Nephron progenitor cell (in vitro differentiated cells): ENCODE results near the gene RNF7.
"Not testable (repeated sequence)": the region's sequence is repeated elsewhere in the genome, so short reads cannot be mapped to it uniquely, and the experiment has no call there.

Source experiments
- DNase-seq: peaks from one replicate; pipeline ENCODE4 v3.0.0; 2021
- H3K27ac Mint-ChIP-seq: 2 replicates; pipeline ENCODE4 v1.8.0; 2021; ENCODE audit warnings: mild to moderate bottlenecking, moderate library complexity, mixed read lengths
- H3K27me3 Mint-ChIP-seq: 2 replicates; pipeline ENCODE4 v1.8.0; 2021; ENCODE audit warnings: mild to moderate bottlenecking, low read depth, mixed read lengths; ENCODE audit not compliant: poor library complexity
- H3K36me3 Mint-ChIP-seq: 2 replicates; pipeline ENCODE4 v1.8.0; 2021; ENCODE audit warnings: low read depth, mixed read lengths
- H3K4me1 Mint-ChIP-seq: 2 replicates; pipeline ENCODE4 v1.8.0; 2021; ENCODE audit warnings: mixed read lengths
- H3K4me3 Mint-ChIP-seq: 2 replicates; pipeline ENCODE4 v1.8.0; 2021; ENCODE audit warnings: mild to moderate bottlenecking, moderate library complexity, mixed read lengths
- H3K9me3 Mint-ChIP-seq: 2 replicates; pipeline ENCODE4 v1.8.0; 2021; ENCODE audit warnings: mild to moderate bottlenecking, moderate library complexity, mixed read lengths
- TF ChIP-seq, protein P1 (sequence below): fragments of 200-600 bp; sonication (generic); IDR thresholded peaks from 2 replicates; pipeline ENCODE4 v1.5.0; 2021; ENCODE audit warnings: antibody characterized with exemption

RNF7 gene

GRCh38 chr3:141738022-141738890, at the start of gene RNF7:
RNF7 (plus strand) TSS chr3:141738298; CDS start chr3:141738342, 44 bp downstream.
- Mint-ChIP-seq H3K27me3 (peaks cover 14% of the 10 kb centered on the region), H3K27ac (peak within 1 kb of the TSS; percentile 99), H3K36me3 (peaks cover 9% of the 10 kb centered on the region), H3K4me3 (peak within 1 kb of the TSS; percentile 93), H3K4me1 (peaks cover 33% of the 10 kb centered on the region), H3K9me3 (no peaks in the 10 kb centered on the region)
- DNase-seq, result peak; percentile 96
- TF ChIP-seq, protein P1, sequence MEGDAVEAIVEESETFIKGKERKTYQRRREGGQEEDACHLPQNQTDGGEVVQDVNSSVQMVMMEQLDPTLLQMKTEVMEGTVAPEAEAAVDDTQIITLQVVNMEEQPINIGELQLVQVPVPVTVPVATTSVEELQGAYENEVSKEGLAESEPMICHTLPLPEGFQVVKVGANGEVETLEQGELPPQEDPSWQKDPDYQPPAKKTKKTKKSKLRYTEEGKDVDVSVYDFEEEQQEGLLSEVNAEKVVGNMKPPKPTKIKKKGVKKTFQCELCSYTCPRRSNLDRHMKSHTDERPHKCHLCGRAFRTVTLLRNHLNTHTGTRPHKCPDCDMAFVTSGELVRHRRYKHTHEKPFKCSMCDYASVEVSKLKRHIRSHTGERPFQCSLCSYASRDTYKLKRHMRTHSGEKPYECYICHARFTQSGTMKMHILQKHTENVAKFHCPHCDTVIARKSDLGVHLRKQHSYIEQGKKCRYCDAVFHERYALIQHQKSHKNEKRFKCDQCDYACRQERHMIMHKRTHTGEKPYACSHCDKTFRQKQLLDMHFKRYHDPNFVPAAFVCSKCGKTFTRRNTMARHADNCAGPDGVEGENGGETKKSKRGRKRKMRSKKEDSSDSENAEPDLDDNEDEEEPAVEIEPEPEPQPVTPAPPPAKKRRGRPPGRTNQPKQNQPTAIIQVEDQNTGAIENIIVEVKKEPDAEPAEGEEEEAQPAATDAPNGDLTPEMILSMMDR, result peak; percentile 78

- Mint-ChIP-seq H3K27ac (no peak overlapping the region), H3K36me3 (no peaks in the 10 kb centered on the region), H3K4me1 (no peaks in the 10 kb centered on the region), H3K9me3 (no peaks in the 10 kb centered on the region), H3K27me3 (no peaks in the 10 kb centered on the region), H3K4me3 (no peak overlapping the region)
- TF ChIP-seq, protein P1, result no peak
- DNase-seq, result no peak
Measured at GRCh38 chr3:141690431-141691072, 47.5 kb upstream of the RNF7 start.

- not testable (repeated sequence) for H3K4me1 Mint-ChIP-seq, H3K4me3 Mint-ChIP-seq
Measured at GRCh38 chr3:141691471-141691870, 46.6 kb upstream of the RNF7 start.

GRCh38 chr3:141692973-141693372, 45.1 kb upstream of the RNF7 start:
- H3K27ac Mint-ChIP-seq, H3K9me3 Mint-ChIP-seq: not testable (repeated sequence)

More at GRCh38 chr3:141691471-141691870, 46.6 kb upstream of the RNF7 start:
- not testable (repeated sequence) for H3K27ac Mint-ChIP-seq, H3K9me3 Mint-ChIP-seq, DNase-seq, H3K36me3 Mint-ChIP-seq, H3K27me3 Mint-ChIP-seq

DNA sequence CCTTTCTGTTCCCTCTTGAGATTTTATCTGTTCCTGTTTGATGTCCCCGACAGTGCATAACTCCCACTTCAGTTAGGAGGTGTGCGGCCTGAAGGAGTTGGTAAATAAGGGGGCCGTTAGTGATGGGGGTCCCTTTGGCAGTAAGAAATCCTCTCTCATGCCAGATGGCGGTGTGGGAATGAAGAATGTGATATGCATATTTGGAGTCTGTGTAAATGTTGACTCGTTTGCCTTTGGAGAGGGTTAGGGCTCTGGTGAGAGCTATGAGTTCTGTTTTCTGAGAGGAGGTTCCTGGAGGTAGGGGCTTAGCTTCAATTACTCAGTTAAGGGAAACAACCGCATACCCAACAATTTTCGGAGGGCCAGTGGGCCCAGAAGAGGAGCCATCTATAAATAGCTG, 38.8 kb upstream of the RNF7 start:
- Mint-ChIP-seq H3K27me3 (peaks cover 4% of the 10 kb centered on the region), H3K9me3 (peaks cover 22% of the 10 kb centered on the region), H3K4me1 (peaks cover 16% of the 10 kb centered on the region), H3K36me3 (peaks cover 7% of the 10 kb centered on the region), H3K4me3 (no peak overlapping the region), H3K27ac (no peak overlapping the region)
- TF ChIP-seq, protein P1, result no peak
- no peak for DNase-seq

More at GRCh38 chr3:141692973-141693372, 45.1 kb upstream of the RNF7 start:
- not testable (repeated sequence) for DNase-seq, H3K4me1 Mint-ChIP-seq, H3K36me3 Mint-ChIP-seq, H3K27me3 Mint-ChIP-seq, H3K4me3 Mint-ChIP-seq

DNA sequence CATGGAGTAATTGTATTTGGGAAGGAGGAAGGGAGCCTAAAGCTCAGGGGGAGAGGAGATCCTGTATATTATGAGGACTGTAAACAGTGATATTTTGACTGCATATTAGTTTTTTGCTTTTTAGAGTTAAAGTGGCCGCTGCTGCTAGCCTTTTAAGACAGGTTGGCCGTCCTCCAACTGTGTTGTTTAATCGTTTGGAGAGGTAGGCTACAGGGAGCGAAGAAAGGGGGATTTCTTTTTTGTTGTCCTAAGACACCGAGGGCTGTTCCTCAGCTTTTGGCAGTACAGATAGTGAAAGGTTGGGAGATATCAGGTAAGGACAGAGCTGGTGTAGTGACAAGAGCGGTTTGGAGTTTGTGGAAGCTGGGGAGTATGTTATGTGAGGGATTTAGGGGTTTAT, 38.2 kb upstream of the RNF7 start:
- TF ChIP-seq, protein P1, result no peak
- Mint-ChIP-seq H3K4me3 (no peak overlapping the region), H3K27me3 (peaks cover 4% of the 10 kb centered on the region), H3K9me3 (peaks cover 22% of the 10 kb centered on the region), H3K36me3 (peaks cover 7% of the 10 kb centered on the region), H3K27ac (no peak overlapping the region), H3K4me1 (peaks cover 16% of the 10 kb centered on the region)
- DNase-seq, result no peak

DNA sequence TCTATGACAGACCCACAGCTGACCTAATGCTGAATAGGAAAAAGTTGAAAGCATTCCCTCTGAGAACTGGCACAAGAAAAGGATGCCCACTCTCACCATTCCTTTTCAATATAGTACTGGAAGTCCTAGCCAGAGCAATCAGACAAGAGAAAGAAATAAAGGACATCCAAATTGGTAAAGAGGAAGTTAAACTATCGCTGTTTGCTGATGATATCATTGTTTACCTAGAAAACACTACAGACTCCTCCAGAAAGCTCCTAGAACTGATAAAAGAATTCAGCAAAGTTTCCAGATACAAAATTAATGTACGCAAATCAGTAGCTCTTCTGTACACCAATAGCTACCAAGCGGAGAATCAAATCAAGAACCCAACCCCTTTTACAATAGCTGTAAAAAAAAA, 34.7 kb upstream of the RNF7 start:
- not testable (repeated sequence) for H3K27me3 Mint-ChIP-seq, H3K27ac Mint-ChIP-seq
- peaks cover 18% of the 10 kb centered on the region for H3K4me1 Mint-ChIP-seq

More for the DNA sequence above, 34.7 kb upstream of the RNF7 start:
- not testable (repeated sequence) for H3K36me3 Mint-ChIP-seq, DNase-seq, H3K4me3 Mint-ChIP-seq
- H3K9me3 Mint-ChIP-seq, result peaks cover 22% of the 10 kb centered on the region
